Measurements from ENCODE around the gene DOCK1.

DOCK1 gene

DNA sequence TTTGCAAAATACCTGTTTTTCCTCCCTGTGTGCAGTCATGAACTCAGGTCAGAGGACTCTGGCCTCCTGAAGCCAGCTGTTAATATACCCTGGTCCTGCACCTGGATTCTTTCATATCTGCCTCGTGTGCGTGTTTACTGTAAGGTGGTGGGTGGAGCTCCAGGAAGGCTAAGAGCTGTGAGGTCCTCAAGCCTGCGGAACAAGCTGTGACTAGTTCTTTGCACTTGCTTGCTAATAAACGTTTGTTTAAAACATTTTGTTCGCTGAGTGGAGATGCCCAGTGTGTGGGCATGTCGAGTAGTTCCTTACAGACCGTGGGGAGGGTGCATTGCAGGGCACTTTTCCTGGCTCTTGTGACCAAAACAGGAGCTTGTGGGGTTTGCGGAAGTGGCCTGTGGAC, 139.0 kb downstream of the DOCK1 start:
- no peak for DNase-seq

DNA sequence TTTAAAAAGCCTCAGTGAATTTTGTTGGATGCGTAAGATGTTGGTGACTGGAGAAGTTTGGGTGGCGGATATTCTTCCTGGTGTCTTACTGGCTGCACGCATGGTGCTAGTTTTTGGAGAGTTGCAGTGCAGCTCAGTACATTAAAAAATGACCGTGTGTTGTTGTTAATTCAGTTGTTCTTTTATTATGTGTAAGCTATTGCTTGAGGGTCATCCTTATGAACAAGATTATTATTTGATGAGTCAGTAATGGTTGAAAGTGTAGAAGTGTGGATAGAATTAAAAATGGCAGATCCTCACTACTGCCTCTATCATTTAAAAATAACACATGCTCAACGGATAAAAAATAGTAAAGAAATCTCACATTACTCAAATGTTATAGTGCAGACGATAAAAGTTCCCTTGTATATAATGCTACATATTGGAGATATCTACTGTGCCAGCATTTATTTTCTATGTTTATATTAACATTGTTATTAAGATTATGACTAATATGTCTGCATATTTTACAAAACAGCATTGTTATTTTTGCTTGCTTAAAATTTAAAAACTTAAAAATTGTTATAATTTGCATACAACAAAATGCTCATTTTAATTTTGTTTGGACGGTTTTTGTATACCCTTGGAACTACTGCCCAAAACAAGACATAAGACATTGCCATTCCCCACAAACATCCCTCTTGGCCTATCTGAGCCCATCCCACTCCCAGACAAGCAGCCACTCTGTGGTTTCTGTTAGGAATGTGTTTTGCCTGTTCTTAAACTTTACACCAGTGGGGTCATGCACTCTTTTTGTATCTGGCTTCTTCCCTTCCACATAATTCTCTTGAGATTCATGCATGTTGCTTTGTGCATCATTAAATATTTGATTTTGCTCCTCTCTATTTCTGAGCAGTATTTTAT, 142.0 kb downstream of the DOCK1 start:
- DNase-seq, result no peak

DNA sequence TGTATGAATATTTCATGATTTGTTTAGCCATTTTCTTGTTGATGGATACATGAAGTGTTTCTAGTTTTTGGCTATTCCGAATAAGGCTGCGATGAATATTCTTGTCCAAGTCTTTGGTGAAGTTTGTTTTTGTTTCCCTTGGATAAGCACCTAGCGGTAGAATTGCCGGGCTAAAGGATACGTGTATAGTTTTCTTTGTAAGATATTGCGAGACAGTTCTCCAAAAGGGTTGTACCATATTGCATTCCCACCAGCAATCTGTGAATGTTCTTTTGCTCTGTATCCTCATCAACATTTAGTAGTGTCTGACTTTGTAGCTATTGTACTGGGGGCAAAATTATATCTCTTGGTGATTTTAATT, 142.6 kb downstream of the DOCK1 start:
- no peak for DNase-seq

DNA sequence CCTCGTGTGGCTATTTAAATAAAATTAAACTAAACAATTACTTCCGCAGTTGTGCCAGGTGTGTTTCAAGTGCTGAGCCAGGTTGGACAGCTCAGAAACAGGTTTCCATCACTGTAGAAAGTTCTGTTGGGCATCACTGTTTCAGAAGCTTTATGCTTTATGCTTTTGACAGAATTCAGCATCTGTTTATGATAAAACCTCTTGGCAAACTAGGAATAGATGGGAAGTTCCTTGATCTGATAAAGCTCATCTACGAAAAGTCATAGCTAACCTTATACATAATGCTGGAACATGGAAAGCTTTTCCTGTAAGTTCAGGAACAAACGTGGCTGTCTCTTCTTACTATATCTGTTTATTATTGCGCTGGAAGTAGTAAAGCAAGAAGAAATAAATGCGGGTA, 143.4 kb downstream of the DOCK1 start:
- DNase-seq, result peak; percentile 3

DNA sequence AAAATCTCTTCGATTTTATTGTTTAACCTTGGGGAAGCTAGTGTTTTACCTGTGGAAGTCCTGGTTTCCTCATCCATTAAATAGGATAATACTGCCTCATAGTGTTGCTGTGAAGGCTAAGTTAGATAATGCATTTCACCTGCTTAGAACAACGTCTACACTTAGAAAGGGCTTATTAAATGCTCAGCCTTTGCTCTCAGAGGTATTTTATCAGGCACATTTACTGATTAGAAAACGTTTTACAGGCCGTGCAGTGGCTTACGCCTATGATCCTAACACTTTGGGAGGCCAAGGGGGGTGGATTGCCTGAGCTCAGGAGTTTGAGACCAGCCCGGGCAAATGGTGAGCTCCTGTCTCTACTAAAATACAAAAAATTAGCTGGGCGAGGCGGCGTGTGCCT, 146.8 kb downstream of the DOCK1 start:
- no peak for DNase-seq

DNA sequence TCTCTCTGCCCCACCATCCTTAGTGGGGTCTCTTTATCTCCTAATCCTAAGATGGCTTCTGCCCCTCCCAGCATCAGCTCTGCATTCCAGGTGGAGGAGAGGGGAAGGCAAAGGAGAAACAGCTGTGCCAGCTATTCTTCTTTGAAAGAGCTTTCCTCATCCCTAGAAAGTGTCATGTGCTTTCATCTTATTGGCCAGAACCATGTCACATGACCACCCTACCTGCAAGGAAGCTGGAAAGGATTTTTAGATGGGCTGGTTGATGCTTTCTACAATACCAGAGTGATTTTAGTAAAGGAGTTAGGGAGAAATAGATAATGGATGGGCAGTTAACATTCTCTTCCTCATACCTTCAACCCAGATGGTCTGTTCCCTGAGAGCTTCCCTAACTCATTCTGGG, 150.0 kb downstream of the DOCK1 start:
- DNase-seq, result no peak

DNA sequence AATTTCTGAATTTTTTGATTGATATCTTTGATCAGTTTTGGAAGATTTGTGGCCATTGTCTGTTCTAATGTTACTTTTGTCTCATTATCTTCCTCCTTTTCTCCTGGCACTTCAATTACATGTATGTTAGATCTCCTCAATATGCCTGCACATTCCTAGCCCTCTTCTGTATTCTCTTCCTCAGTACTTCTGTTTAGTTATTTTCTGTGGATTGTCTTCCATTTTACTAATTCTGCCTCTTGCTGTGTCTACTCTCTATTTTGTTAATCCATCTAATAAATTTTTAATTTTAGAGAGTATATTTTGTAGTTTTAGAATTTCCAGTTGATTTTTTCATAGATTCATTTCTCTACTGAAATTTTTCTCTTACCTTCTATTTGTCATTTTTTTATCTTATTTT, 154.1 kb downstream of the DOCK1 start:
- DNase-seq, result no peak

DNA sequence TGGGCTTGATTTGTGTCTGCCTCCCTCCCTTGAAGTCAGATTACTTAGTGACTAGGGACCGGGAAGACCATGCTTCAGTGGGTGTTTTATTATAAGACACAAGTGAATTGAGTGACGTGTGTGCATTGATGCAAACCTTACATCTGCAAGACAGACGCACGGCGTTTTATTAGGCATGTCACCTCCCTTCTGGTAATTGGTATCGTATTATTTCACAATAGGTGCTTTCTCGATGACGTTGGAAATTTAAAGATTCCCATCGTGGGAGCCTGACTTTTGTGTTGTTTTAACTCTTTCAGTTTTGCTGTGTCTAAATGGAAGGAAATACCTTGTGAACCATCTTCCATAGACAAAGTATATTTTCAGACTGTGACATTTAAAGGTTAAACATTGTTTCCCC, 158.5 kb downstream of the DOCK1 start:
- DNase-seq, result no peak

DNA sequence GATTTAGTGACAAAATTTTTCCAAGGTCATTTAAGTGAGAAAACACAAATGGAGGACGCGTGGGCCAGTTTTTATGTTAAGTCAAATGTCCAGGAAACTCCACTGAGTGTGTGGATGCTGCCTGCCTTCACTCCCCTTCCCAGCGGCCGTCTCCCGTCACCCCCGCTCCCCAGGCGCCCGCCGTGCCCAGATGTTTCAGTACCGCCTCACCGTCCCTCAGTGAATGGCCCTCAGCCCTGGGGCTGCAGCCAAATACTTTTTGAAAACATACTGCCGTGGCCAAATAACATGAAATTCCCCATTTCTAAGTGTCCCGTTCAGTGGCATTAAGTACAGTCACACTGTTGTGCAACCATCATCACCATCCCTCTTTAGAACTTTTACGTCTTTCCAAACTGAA, 159.2 kb downstream of the DOCK1 start:
- no peak for DNase-seq

DNA sequence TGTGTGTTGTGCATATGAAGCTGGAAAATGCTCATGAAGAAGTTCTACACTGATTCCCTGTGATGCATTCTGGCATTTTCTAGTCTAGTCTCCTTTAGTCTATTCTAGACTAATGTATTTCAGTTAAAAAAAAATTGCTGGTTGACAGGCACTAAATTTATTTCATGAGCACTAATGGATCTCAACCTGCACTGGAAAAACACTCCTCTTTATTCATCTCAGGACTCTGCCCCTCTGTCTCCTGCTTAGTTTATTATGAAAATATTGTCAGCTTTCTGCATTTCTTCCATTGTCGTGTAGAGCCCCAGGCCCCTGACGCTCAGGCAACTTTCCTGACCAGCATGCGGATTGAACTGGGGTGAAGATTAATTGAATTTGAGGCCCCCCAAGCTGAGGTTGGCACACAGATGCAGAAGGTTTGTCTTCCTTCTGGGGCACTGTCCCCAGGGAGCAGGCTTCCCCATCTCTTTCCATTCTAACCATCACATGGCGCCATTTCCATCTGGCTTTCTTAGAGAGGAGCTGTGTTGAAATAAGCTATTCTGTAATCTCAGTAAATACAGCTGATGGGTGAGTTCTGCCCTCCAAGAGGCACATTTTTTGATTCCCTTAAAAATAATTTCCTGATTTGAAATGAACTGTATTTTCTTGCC, 162.4 kb downstream of the DOCK1 start:
- no peak for DNase-seq

DNA sequence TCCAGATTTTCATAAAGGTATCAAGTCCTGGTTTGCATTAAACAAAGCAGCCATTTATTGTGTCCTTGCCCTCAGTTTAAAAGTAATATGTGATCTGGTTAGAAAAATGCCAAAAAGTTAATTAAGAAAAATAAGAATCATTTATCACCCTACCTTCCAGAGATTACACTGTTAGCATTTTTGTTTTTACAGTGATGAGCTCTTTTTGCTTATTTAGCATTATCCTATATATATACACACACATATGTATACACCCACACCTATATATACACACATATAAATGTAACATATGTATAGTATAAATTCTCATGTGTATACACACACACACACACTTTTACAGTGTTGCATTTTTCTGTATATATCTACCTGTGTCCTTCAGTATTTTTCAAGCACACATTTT, 163.3 kb downstream of the DOCK1 start:
- DNase-seq, result no peak

DNA sequence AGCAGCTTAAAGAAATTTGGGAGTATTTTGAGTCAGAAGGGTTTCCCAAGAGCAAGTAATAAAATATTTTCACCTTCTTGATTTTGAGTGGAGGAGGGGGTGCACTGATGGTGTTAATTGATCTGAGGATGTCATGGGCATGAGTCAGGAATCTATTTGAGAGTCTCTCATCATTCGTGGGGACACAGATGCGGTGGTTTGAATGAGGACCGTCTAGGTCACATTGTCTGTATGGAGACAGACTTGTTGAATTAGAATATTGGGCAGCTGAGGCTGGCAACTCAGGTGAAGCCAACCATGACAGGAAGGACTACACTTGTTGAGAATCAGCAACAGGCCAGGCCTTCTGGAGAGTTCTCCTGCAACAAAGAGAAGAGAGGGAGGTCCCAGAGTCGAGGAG, 164.2 kb downstream of the DOCK1 start:
- DNase-seq, result no peak

DNA sequence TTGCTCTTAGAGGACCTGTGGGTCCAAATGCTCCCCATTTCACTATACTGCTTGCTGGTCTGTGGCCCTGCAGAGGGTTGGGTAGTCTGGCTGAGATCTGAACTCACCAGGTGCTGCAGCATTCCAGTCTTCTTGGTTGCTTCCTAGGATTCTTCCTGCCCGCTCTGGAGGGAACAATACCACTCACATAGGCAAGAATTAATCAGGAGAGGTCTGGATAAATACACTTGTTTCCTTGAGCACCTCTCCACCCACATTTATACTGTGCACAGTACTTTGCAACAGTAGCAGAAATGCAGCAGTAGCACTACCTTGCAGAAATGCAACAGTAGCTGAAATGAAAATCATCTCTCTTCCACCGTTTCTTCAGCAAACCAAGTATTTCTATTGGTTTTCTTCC, 165.9 kb downstream of the DOCK1 start:
- DNase-seq, result no peak

DNA sequence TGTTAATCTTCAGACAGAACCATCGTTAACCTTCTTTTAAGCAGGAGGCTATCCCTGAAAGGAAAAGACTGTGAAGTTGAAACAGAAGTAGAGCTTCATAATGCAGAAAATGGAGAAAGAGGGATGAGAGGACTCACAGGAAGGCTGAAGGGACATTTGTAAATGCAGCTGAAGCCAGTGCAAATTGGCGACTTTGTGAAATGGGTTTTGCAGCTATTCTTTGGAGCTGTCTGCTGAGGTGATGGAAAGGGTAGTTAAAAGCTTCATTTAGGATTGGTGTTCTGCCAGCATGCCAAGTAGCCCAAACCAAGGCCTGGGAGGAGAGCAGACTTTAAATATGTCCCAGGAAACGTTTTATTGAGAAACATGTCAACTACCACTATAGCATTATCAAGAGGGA, 168.4 kb downstream of the DOCK1 start:
- no peak for DNase-seq

DNA sequence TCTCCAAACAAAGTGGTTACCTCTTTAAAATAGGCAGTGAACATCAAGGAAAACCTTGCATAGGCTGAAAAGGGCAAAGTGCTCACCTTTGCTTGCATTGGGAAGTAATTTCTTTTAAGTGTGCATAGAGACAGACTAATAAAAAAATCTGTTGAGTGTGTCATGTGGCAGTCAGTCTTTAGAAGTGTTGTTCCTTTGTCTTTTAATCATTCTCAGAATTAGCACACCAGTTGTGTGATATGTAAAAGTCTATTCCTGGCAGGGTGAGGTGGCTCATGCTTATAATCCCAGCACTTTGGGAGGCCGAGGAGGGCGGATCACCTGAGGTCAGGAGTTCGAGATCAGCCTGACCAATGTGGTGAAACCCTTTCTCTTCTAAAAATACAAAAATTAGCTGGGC, 174.2 kb downstream of the DOCK1 start:
- DNase-seq, result no peak

DNA sequence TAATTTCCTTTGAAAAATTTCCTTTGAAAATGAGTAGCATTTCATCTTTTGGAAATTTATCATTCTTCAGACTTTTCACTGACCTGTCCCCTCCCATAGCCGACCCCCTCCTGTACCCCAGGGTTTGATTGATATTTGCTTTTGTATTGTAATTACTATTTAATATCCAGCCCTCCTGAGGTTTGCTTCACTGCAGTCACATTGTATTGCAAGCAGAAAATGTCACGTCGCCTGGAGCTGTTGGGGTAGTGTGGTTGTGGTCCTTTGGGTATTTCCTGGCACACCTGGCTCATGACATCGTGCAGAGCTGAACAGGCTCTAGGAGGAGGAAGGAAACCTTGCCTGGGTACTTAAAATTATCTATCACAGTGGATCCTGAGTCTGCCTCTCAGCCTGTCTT, 175.1 kb downstream of the DOCK1 start:
- DNase-seq, result peak; percentile 67

DNA sequence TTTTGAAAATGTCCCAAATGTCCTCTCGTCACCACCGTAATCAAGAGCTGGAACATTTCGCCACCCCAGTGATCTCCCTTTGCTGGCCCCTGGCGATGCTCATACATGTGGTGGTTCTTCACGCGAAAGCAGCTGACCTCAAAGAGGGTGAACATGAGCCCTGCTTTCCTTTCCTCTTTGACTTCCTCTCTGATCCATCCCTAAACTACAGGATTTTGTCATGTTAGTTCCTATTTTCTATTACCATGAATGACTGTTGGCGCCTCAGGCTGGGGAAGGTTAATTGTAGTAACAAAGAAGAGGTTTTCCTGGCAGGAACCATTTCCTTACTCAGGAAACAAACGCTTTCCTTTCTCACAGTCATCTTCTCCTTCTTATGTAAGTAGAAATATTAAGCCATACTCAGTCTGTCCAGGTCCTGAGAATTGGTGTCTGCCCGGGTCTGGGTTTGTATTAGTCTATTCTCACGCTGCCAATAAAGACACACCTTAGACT, 176.7 kb downstream of the DOCK1 start:
- no peak for DNase-seq

DNA sequence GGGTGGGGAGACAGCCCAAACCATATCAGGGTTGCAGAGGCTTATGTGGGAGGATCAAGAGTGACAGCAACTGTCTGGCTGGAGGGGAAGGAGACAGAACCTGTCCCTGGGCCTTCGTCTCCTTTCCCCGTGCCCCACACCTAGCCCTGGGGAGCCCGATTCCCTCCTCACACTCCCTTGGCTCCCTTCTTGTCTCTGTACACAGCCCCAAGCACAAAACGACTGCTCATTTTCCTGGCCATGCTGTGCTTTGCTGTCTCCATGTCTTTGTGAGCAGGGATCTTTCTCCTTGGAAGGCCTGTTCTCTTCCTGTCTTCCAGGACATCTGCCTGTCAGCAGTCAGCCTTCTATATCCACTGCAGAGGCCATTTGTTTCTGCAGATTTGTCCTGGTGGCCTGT, 177.4 kb downstream of the DOCK1 start:
- DNase-seq, result no peak

DNA sequence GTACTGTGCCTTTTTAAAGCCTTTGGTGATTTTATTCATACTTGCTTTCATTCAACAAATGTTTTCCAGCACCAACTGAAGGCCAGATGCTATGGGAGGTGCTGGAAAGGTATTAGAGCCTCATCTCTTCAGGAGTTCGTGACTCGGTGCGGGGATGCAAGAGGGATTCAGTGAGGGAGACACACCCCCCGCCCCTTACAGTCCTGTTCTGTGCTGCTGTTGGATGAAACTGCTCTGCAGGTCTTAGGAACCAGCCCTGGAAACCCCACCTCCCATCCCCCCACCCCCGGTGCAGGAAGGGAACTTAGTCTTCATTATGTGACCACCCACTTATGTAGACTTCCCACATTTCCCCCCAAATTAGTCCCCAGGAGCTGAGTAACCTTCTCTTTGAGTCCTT, 180.7 kb downstream of the DOCK1 start:
- no peak for DNase-seq

DNA sequence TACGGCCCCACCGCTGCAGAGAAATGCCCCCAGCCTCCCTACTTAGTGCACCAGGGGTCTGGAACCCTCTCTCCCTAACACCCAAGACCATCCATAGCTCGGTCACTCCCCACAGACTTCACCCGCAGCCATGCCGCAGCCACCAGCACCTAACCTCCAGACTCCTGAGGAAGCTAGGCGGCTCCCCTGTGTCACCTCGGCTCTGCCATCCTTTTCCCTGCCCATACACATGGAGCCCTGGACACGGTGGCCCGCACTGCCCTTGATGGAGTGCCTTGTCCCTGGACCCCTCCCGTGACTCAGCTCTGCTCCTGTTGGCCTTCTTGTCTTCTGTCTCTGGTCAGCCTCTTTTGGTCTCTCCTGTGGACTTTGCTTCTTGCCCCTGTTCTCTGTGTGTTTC, 183.7 kb downstream of the DOCK1 start:
- DNase-seq, result no peak

DNA sequence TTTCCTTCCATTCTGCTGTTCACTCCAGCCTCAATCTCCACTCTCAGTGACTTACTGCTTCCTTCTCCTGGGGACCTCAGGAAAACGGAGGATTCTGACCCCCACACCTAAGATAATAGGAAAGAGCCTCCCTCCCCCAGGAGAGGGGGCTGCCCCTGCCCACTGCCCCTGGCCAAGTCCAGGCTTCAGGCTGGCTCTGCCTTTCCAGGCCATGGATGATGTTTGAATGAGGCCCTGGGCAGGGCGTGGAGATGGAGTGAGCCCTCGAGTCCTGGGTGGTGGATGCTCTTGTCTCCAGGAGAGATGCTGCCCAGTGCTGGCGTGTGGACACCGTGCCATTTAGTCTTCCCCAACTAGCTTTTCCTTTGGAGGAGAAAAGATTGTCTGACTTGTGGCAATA, 184.2 kb downstream of the DOCK1 start:
- DNase-seq, result no peak

DNA sequence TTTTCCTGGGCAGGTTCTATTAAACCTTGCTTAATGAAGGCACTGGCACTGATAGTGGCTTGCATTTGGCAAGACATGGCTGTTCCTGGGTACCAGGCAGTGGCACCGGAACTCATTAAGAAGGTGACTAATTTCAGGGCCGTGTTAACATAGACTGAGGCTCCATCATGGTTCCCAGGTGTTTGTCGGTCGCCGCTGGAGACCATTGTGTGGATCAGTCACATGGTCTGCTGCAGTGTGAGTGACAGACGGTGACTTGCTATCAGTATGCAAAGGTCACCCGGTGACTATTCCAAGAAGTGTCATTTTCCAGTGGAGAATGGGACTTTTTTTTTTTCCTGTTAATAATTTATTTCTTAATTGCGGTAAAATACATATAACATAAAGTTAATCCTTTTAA, 184.9 kb downstream of the DOCK1 start:
- DNase-seq, result no peak

DNA sequence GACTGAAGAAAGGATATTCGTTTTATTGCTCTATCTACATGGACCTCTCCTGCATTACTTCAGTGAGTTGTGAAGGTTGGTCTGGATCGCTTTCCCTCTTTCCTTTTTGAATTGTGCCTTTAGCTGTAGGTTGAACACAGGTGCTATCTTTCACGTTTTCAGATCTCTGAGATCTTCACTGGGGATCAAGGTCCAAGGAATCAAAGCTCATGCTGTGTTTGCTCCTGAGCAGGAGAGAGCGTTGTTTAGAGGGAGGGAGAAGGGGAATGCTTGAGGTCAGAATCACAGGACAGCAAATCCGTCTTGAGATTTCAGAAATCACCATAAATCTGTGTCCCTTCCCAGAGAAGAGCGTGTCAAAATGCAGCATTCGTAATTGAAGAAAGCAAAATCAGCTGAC, 186.1 kb downstream of the DOCK1 start:
- DNase-seq, result no peak

DNA sequence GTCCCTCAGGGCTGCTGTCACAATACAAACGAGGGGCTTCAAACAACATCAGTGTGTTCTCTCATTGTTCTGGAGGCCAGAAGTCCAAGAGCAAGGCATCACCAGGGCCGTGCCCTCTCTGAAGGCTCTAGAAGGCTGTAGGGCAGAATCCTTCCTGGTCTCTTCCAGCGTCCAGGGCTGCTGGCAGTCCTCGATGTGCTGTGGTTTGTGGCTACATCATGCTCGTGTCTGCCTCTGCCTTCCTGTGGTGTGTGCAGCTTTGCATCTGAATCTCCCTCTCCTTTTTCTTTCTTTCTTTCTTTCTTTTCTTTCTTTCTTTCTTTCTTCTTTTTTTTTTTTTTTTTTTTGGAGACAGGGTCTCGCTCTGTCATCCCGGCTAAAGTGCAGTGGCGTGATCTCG, 187.7 kb downstream of the DOCK1 start:
- DNase-seq, result no peak

DNA sequence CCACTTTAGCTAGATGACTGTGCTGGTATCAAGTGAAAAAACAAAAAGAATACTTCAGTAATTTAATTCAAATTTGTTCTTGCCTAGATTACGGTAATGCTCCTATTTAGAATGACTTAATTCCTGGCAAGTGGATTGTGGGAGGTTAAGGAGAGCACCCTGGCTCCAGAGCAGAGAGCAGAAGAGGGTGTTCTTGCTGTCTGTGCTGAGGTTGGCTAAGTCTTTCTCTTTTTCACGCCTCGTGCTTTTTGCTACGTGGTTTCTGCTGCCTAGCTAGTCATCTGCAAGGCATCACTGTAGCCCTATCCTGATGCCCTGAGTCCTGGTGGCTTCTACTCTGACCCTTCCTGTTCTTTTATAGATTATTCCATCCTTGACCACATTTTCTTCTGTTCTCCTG, 189.8 kb downstream of the DOCK1 start:
- no peak for DNase-seq
